ENCODE data around the gene RPRD1B. TPM values are rescaled to one million over a fixed set of nuclear protein-coding genes. Genes with fewer than 3 reads are reported as not detected.

The RPRD1B gene
- total and polyA plus RNA-seq, 4 donors: 5.8 to 34.3 (median 29.4) TPM

GRCh38 chr20:38065764-38066375 lies 32.3 kb downstream of the RPRD1B start:
- Histone ChIP-seq H3K4me1 (ENCODE audit: control insufficient read depth in 4 of 4, insufficient read depth in 4 of 4, low read length in 3 of 4) (peaks cover 3 to 16% (median 9%) of the 10 kb centered on the region in 4 donors), H3K9ac (ENCODE audit: low read depth in 1 of 2, low read length in 2 of 2) (peak overlapping the region in 1 of 2 donors; percentile 52), H3K36me3 (ENCODE audit: control insufficient read depth in 4 of 4, insufficient read depth in 3 of 4, low read depth in 1 of 4, low read length in 3 of 4) (peaks cover 0 to 51% (median 25%) of the 10 kb centered on the region in 4 donors), H3K9me3 (ENCODE audit: control insufficient read depth in 4 of 4, low read length in 3 of 4) (no peaks in the 10 kb centered on the region), H3K27ac (ENCODE audit: low read depth in 1 of 2, low read length in 2 of 2) (peak overlapping the region; percentile 59 to 66), H3K4me3 (ENCODE audit: low read depth in 1 of 3, low read length in 3 of 3) (peak overlapping the region; percentile 51 to 77 (median 74)), H3K27me3 (ENCODE audit: control insufficient read depth in 4 of 4, insufficient read depth in 4 of 4, low read length in 3 of 4) (no peaks in the 10 kb centered on the region)
- 43% methylated on average over 10 of the region's 10 CpGs for WGBS
- no peak for DNase-seq (ENCODE audit: low spot score)
- no peak for TF ChIP-seq NR2F2 (IDR thresholded peaks at IDR 0.05)
- peak; percentile 44 for TF ChIP-seq SP1 (IDR thresholded peaks at IDR 0.05)
- peak; percentile 51 to 73 for TF ChIP-seq RXRA (IDR thresholded peaks at IDR 0.05)
- TF ChIP-seq JUND (IDR thresholded peaks at IDR 0.05): peak; percentile 26 to 34
- TF ChIP-seq GABPA (IDR thresholded peaks at IDR 0.05 in 1 of 2, conservative IDR thresholded peaks at IDR 0.05 in 1 of 2): no peak
- peak in 1 of 2 donors; percentile 13 for TF ChIP-seq RAD21 (IDR thresholded peaks at IDR 0.05)
- peak; percentile 37 to 58 for TF ChIP-seq HNF4A (conservative IDR thresholded peaks at IDR 0.05)
- TF ChIP-seq CTCF (IDR thresholded peaks at IDR 0.05; ENCODE audit: low read depth, low read length, missing input control): no peak
- peak; percentile 93 for TF ChIP-seq FOXA1 (IDR thresholded peaks at IDR 0.05)
- TF ChIP-seq, protein P1, sequence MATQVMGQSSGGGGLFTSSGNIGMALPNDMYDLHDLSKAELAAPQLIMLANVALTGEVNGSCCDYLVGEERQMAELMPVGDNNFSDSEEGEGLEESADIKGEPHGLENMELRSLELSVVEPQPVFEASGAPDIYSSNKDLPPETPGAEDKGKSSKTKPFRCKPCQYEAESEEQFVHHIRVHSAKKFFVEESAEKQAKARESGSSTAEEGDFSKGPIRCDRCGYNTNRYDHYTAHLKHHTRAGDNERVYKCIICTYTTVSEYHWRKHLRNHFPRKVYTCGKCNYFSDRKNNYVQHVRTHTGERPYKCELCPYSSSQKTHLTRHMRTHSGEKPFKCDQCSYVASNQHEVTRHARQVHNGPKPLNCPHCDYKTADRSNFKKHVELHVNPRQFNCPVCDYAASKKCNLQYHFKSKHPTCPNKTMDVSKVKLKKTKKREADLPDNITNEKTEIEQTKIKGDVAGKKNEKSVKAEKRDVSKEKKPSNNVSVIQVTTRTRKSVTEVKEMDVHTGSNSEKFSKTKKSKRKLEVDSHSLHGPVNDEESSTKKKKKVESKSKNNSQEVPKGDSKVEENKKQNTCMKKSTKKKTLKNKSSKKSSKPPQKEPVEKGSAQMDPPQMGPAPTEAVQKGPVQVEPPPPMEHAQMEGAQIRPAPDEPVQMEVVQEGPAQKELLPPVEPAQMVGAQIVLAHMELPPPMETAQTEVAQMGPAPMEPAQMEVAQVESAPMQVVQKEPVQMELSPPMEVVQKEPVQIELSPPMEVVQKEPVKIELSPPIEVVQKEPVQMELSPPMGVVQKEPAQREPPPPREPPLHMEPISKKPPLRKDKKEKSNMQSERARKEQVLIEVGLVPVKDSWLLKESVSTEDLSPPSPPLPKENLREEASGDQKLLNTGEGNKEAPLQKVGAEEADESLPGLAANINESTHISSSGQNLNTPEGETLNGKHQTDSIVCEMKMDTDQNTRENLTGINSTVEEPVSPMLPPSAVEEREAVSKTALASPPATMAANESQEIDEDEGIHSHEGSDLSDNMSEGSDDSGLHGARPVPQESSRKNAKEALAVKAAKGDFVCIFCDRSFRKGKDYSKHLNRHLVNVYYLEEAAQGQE (IDR thresholded peaks at IDR 0.05): peak; percentile 59
- TF ChIP-seq YY1 (IDR thresholded peaks at IDR 0.05): peak; percentile 30
- peak; percentile 93 for TF ChIP-seq FOXA2 (IDR thresholded peaks at IDR 0.05)
- peak; percentile 83 for TF ChIP-seq MAX (IDR thresholded peaks at IDR 0.05)

DNA sequence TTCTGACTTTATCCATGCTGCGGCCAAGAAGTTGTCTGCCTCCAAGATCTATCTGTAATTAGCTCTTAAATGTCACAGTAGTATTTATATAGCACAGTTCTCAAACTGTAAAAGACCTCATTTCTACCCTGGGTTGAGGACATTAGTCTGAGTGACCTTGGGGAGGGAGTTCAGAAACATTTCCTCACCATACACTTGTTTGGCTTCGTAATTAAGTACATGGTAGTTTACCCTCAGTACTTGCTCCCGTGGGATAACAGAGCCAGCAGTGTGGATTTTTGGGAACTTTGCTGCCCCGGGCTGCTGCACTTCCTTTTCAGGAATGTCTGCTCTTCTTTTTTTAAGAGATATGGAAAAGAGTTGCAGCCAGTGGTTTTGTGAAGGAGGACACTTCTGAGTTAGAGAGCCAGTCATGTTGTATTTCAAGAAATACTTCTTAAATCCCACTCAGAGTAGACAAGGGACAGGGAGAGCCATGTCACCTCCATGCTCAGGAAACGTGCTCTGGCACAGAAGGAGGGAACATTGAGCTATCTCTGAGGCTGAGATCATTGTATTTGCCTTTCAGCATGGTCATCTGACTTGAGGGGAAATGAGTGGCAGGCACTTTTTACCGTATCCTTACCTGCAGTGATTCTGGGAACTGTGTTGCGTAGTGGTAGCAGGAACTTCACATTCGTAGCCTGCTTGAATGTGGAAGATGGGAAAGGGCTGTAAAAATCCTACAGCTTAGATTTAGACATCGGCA lies 33.6 kb downstream of the RPRD1B start:
- 45% methylated on average over 9 of the region's 9 CpGs for WGBS
- Histone ChIP-seq H3K27ac (ENCODE audit: low read depth in 1 of 2, low read length in 2 of 2) (peak overlapping the region; percentile 60 to 66), H3K27me3 (ENCODE audit: control insufficient read depth in 4 of 4, insufficient read depth in 4 of 4, low read length in 3 of 4) (no peaks in the 10 kb centered on the region), H3K9me3 (ENCODE audit: control insufficient read depth in 4 of 4, low read length in 3 of 4) (no peaks in the 10 kb centered on the region), H3K9ac (ENCODE audit: low read depth in 1 of 2, low read length in 2 of 2) (peak overlapping the region; percentile 22 to 26), H3K36me3 (ENCODE audit: control insufficient read depth in 4 of 4, insufficient read depth in 3 of 4, low read depth in 1 of 4, low read length in 3 of 4) (peaks cover 3 to 61% (median 32%) of the 10 kb centered on the region in 4 donors), H3K4me1 (ENCODE audit: control insufficient read depth in 4 of 4, insufficient read depth in 4 of 4, low read length in 3 of 4) (peaks cover 3 to 15% (median 8%) of the 10 kb centered on the region in 4 donors), H3K4me3 (ENCODE audit: low read depth in 1 of 3, low read length in 3 of 3) (peak overlapping the region; percentile 51 to 77 (median 74))
- no peak for DNase-seq (ENCODE audit: low spot score)
- TF ChIP-seq EGR1 (IDR thresholded peaks at IDR 0.05; ENCODE audit: low read depth in 2 of 2) (no peak), HNF4A (conservative IDR thresholded peaks at IDR 0.05) (peak; percentile 54), ZBTB33 (IDR thresholded peaks at IDR 0.05) (no peak), RXRA (IDR thresholded peaks at IDR 0.05) (peak; percentile 83 to 86), TAF1 (conservative IDR thresholded peaks at IDR 0.05) (no peak), FOXA1 (IDR thresholded peaks at IDR 0.05) (no peak), SP1 (IDR thresholded peaks at IDR 0.05) (peak; percentile 56), FOXA2 (IDR thresholded peaks at IDR 0.05) (no peak), RAD21 (IDR thresholded peaks at IDR 0.05) (peak in 1 of 2 donors; percentile 29), JUND (IDR thresholded peaks at IDR 0.05) (peak in 1 of 2 donors; percentile 48), CTCF (IDR thresholded peaks at IDR 0.05; ENCODE audit: low read depth, low read length, missing input control) (no peak), YY1 (IDR thresholded peaks at IDR 0.05) (peak; percentile 39), MAX (IDR thresholded peaks at IDR 0.05) (peak; percentile 78), HNF4G (IDR thresholded peaks at IDR 0.05) (no peak), NR2F2 (IDR thresholded peaks at IDR 0.05) (peak; percentile 76), GABPA (IDR thresholded peaks at IDR 0.05 in 1 of 2, conservative IDR thresholded peaks at IDR 0.05 in 1 of 2) (no peak)
- TF ChIP-seq, protein P2, sequence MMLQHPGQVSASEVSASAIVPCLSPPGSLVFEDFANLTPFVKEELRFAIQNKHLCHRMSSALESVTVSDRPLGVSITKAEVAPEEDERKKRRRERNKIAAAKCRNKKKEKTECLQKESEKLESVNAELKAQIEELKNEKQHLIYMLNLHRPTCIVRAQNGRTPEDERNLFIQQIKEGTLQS (IDR thresholded peaks at IDR 0.05): peak; percentile 29
